Measurements from ENCODE around the gene STIM2.

- TF ChIP-seq CTCF (IDR thresholded peaks at IDR 0.05) (no peak), POLR2A (IDR thresholded peaks at IDR 0.05) (no peak)
These were observed 18.3 kb downstream of the STIM2 start for GRCh38 chr4:26878794-26879391.

Measured in esophagus squamous epithelium (tissue), 4 donors.